GM12872 (cell line): Measurements from ENCODE around the gene SYDE1.

Experiments used
- TF ChIP-seq, protein P1 (sequence below): IDR thresholded peaks from 3 replicates; pipeline ENCODE4 v1.5.1; 2011; ENCODE audit warnings: low read depth, mild to moderate bottlenecking, low read length, moderate library complexity; ENCODE audit not compliant: insufficient read depth

Gene SYDE1

DNA sequence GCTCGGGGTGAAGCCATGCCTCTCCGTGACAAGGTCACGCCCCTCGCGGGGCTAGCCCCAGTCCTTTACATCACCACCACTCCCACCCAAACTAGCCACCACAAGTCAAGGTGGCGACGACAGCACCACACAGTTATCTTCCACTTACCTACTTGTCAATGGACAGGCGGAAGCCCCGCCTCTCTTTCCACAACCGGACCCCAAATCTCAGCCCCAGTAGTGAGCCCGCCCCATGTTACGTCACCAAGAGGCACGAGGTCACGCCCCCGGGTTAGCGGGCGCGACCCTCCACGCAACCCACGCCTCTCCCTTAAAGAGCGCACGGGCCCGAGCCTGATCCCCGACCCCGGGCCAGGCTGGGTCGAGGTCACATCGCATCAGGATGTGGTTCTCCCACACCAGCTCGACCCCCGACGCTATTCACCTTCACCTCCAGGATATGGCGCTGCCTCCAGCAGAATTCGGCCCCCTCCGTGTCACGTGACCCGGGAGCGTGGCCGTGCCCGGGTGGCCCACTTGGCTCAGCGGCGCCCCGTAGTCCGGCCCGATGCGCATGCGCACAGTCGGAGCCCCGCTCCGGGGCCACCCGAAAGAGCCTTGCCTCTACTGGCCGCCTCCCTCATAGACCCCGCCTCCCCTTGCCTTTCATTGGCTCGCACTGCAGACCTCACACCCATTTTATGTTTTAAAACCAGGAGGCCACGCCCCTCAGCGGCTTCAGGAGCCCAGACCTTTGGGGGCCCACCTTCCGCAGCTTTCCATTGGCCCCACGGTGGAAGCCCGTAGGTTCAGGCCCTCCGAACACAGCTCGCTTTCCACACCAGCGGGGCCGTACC lies 18.2 kb downstream of the SYDE1 start:
- TF ChIP-seq, protein P1, sequence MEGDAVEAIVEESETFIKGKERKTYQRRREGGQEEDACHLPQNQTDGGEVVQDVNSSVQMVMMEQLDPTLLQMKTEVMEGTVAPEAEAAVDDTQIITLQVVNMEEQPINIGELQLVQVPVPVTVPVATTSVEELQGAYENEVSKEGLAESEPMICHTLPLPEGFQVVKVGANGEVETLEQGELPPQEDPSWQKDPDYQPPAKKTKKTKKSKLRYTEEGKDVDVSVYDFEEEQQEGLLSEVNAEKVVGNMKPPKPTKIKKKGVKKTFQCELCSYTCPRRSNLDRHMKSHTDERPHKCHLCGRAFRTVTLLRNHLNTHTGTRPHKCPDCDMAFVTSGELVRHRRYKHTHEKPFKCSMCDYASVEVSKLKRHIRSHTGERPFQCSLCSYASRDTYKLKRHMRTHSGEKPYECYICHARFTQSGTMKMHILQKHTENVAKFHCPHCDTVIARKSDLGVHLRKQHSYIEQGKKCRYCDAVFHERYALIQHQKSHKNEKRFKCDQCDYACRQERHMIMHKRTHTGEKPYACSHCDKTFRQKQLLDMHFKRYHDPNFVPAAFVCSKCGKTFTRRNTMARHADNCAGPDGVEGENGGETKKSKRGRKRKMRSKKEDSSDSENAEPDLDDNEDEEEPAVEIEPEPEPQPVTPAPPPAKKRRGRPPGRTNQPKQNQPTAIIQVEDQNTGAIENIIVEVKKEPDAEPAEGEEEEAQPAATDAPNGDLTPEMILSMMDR: no peak

DNA sequence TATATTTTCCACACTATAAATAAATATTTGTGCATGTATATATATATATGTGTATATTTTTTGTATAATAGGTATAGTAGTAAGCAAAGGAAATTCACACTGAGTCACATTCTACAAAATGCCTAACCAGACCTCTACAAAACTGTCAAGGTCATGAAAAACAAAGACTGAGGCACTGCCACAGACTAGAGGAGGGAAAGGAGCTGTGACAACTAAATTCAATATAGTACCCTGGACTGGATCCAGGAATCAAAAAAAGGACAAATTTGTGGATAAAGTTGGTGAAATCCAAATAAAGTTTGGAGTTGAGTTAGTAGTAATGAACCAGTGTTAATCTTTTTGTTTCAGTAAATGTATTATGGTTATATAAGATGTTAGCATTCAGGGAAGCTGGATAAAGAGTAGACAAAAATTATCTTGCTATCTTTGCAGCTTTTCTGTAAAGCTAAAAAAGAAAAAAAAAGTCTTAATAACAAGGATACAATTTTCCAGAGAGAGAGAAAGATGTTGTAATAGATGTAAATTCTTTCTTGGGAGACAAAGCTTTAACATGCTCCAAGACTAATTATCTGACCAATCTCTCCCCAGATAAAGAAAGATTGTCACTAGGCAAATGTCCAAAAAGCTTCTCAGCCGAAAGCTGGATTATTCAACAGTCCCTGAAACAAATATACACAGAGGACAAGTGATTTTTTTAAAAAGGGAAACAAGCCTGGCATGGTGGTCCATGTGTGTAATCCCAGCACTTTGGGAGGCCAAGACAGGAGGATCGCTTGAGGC lies 19.1 kb downstream of the SYDE1 start:
- TF ChIP-seq, protein P1: no peak

DNA sequence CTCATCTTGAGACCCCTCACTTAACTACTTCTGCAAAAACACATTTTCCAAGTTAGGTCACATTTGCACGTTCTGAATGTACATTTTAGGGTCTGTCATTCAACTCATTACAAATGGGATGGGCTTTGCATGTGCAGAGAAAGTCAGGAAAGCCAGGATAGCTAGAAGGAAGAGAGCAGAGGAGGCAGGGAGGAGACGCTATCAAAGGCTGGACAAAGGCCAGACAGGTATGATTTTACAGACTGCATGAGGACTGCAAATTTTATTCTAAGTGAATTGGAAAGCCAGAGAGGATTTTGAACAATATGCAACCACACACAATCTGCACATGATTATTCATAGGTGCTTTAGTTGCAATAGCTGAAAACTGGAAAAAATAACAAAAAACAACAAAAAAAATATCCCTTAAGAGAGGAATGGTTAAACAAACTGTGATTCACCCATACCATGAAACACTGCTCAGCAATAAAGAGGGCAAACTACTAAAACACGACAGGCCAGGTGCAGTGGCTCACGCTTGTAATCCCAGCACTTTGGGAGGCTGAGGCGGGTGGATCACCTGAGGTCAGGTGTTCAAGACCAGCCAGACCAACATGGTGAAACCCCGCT lies 21.1 kb downstream of the SYDE1 start:
- TF ChIP-seq, protein P1: no peak

DNA sequence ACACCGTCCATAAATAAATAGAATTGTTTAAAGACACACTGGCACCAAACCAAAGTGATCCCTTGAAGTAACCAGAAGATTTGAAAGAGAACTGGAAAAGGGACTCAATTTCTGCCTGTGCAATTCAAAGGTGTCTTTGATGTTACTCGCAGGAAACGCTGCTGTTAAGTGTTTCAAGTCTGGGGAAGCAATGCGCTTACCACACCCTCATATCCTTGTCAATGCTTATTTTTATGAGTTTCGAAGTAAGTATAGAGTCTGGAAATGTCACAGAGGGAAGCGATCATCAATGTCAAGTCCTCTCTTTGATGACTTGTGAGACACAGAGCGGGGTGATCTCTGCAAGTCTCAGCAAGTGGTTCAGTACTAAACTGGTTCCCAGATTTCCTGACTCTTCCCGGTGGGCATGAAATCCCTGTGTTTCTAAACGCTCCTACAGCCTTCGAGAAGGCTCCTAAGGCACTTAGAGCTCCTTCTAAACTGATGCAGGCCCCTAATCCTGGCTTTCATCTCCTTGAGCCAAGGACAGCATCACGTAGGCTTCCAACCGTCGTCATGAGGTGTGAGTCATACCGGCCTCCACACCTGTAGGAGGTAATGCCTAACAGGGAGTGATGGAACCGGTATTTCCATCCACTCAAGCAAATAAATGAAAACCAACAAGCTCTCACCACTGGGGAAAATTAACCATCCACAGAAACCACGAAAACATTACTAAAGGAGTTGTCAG lies 22.8 kb downstream of the SYDE1 start:
- TF ChIP-seq, protein P1: no peak

DNA sequence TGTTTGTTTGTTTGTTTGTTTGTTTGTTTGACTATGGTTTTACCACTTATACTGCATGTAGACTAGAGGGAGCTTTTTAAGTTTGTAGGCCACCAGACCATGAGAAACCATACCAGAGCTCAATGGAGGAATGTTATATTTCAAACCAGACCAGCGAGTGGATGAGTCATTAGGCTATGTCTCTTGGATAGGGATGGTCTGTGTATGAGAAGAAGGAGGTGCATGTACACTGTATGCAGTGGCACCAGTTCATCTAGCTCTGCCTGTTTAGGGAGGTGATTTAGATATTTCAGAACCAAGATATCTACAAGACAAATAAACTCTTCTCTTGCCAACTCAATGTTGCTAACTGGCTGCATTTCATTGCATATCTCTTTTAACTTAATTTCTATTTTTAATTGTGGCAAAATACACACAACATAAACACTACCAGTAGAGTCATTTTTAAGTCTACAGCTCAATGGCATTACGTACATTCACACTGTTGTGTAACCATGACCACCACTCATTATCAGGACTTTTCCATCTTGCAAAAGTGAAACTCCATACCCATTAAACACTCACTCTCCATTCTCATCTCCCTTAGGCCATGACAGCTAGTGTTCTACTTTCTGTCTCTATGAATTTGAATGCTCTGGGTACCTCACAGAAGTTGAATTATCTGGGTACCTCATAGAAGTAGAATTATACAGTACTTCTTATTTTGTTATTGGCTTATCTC lies 29.2 kb downstream of the SYDE1 start:
- TF ChIP-seq, protein P1: no peak

DNA sequence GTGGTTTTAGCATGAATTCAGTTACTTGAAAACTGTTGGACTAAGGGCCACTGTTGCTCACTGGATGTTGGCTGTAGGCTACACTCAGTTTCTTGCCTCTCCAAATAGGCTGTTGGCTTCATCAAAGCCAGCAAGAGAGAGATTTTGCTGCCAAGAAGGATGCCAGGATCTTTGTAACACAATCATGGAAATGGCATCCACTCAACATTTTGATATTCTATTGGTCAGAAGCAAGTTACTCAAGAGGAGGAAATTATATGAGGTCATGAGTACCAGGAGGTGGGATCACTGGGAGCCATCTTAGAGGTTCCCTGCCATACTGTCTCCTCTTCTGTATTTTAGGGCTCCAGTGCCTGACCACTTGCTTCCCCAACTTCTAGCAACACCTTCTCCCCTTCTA lies 30.6 kb downstream of the SYDE1 start:
- TF ChIP-seq, protein P1: no peak
